HUES64 (cell line): ENCODE measurements around the gene OLR1.

ENCODE experiments used
- H3K27ac ChIP-seq: 2 replicates; pipeline ENCODE4 v1.7.0; 2013; ENCODE audit warnings: low read depth, low read length, inconsistent platforms
- H3K27me3 ChIP-seq: 2 replicates; pipeline ENCODE4 v1.6.1; 2013; ENCODE audit warnings: mild to moderate bottlenecking, low read length; ENCODE audit not compliant: insufficient read depth
- H3K36me3 ChIP-seq: 2 replicates; pipeline ENCODE4 v1.6.1; 2013; ENCODE audit warnings: mild to moderate bottlenecking, low read length; ENCODE audit not compliant: insufficient read depth
- H3K4me1 ChIP-seq: 2 replicates; pipeline ENCODE4 v1.6.1; 2013; ENCODE audit warnings: mild to moderate bottlenecking, low read length, moderate library complexity; ENCODE audit not compliant: insufficient read depth
- H3K4me3 ChIP-seq: 2 replicates; pipeline ENCODE4 v1.5.1; 2013; ENCODE audit warnings: mild to moderate bottlenecking, low read length, moderate library complexity
- H3K9ac ChIP-seq: 2 replicates; pipeline ENCODE4 v1.6.1; 2013; ENCODE audit warnings: mild to moderate bottlenecking, low read depth, low read length
- H3K9me3 ChIP-seq: 2 replicates; pipeline ENCODE4 v1.6.1; 2013; ENCODE audit warnings: low read depth, low read length; ENCODE audit not compliant: insufficient read depth
- WGBS: fragments of 150-250, 120-280 bp; methylation state at CpG from one replicate; pipeline ENCODE4 v1.1.7; 2013; ENCODE audit warnings: missing lambda C conversion rate; 5-methylcytosine and 5-hydroxymethylcytosine counted together

Gene OLR1

GRCh38 chr12:10122689-10123088 lies 49.2 kb downstream of the OLR1 start:
- H3K9ac ChIP-seq, result no peak overlapping the region
- H3K36me3 ChIP-seq, result no peaks in the 10 kb centered on the region
- no peaks in the 10 kb centered on the region for H3K9me3 ChIP-seq
- no peaks in the 10 kb centered on the region for H3K4me1 ChIP-seq
- WGBS, result 86% methylated on average over 4 of the region's 4 CpGs
- H3K4me3 ChIP-seq, result no peak overlapping the region
- no peaks in the 10 kb centered on the region for H3K27me3 ChIP-seq
- H3K27ac ChIP-seq, result no peak overlapping the region

- Histone ChIP-seq H3K4me3 (no peak overlapping the region), H3K4me1 (no peaks in the 10 kb centered on the region), H3K9me3 (no peaks in the 10 kb centered on the region), H3K27ac (no peak overlapping the region), H3K36me3 (no peaks in the 10 kb centered on the region), H3K27me3 (no peaks in the 10 kb centered on the region), H3K9ac (no peak overlapping the region)
- 88% methylated on average over 7 of the region's 7 CpGs for WGBS
Observed at GRCh38 chr12:10121278-10121677, 50.7 kb downstream of the OLR1 start.

GRCh38 chr12:10119066-10119465 lies 52.9 kb downstream of the OLR1 start:
- 95% methylated on average over 2 of the region's 3 CpGs for WGBS
- no peak overlapping the region for H3K9ac ChIP-seq
- no peak overlapping the region for H3K27ac ChIP-seq
- no peaks in the 10 kb centered on the region for H3K4me1 ChIP-seq
- no peak overlapping the region for H3K4me3 ChIP-seq
- no peaks in the 10 kb centered on the region for H3K27me3 ChIP-seq
- H3K36me3 ChIP-seq, result no peaks in the 10 kb centered on the region
- H3K9me3 ChIP-seq, result no peaks in the 10 kb centered on the region

GRCh38 chr12:10115890-10116289 lies 56.0 kb downstream of the OLR1 start:
- H3K9me3 ChIP-seq, result no peaks in the 10 kb centered on the region
- 96% methylated on average over 7 of the region's 7 CpGs for WGBS
- H3K27ac ChIP-seq, result no peak overlapping the region
- no peaks in the 10 kb centered on the region for H3K36me3 ChIP-seq
- no peak overlapping the region for H3K9ac ChIP-seq
- no peaks in the 10 kb centered on the region for H3K27me3 ChIP-seq
- H3K4me3 ChIP-seq, result no peak overlapping the region
- no peaks in the 10 kb centered on the region for H3K4me1 ChIP-seq

- Histone ChIP-seq H3K27me3 (no peaks in the 10 kb centered on the region), H3K27ac (no peak overlapping the region), H3K9ac (no peak overlapping the region), H3K36me3 (no peaks in the 10 kb centered on the region), H3K4me1 (no peaks in the 10 kb centered on the region), H3K9me3 (no peaks in the 10 kb centered on the region), H3K4me3 (no peak overlapping the region)
- WGBS, result 93% methylated on average over 15 of the region's 15 CpGs
Observed at GRCh38 chr12:10115311-10115710, 56.6 kb downstream of the OLR1 start.

- Histone ChIP-seq H3K9me3 (no peaks in the 10 kb centered on the region), H3K9ac (no peak overlapping the region), H3K4me1 (no peaks in the 10 kb centered on the region), H3K4me3 (no peak overlapping the region), H3K27ac (no peak overlapping the region), H3K27me3 (no peaks in the 10 kb centered on the region), H3K36me3 (no peaks in the 10 kb centered on the region)
- WGBS, result no CpG with 5 or more reads among the region's 1 CpG
Observed at GRCh38 chr12:10113920-10114319, 58.0 kb downstream of the OLR1 start.

GRCh38 chr12:10113075-10113474 lies 58.9 kb downstream of the OLR1 start:
- H3K4me1 ChIP-seq, result no peaks in the 10 kb centered on the region
- no peaks in the 10 kb centered on the region for H3K9me3 ChIP-seq
- H3K36me3 ChIP-seq, result no peaks in the 10 kb centered on the region
- H3K9ac ChIP-seq, result no peak overlapping the region
- no peaks in the 10 kb centered on the region for H3K27me3 ChIP-seq
- 93% methylated on average over 1 of the region's 1 CpG for whole genome bisulfite sequencing
- no peak overlapping the region for H3K4me3 ChIP-seq
- H3K27ac ChIP-seq, result no peak overlapping the region

- Histone ChIP-seq H3K9me3 (no peaks in the 10 kb centered on the region), H3K4me3 (no peak overlapping the region), H3K27me3 (no peaks in the 10 kb centered on the region), H3K9ac (no peak overlapping the region), H3K4me1 (no peaks in the 10 kb centered on the region), H3K36me3 (no peaks in the 10 kb centered on the region), H3K27ac (no peak overlapping the region)
- 95% methylated on average over 38 of the region's 38 CpGs for WGBS
Observed at GRCh38 chr12:10111451-10111850, 60.5 kb downstream of the OLR1 start.

- no peaks in the 10 kb centered on the region for H3K36me3 ChIP-seq
- H3K4me3 ChIP-seq, result no peak overlapping the region
- no peaks in the 10 kb centered on the region for H3K4me1 ChIP-seq
- no peaks in the 10 kb centered on the region for H3K27me3 ChIP-seq
- H3K9me3 ChIP-seq, result no peaks in the 10 kb centered on the region
- WGBS, result 93% methylated on average over 2 of the region's 2 CpGs
- no peak overlapping the region for H3K27ac ChIP-seq
- no peak overlapping the region for H3K9ac ChIP-seq
Observed at GRCh38 chr12:10110256-10110844, 61.6 kb downstream of the OLR1 start.
